AG09309 (cell line): ENCODE measurements around the gene HSF5.
"Not testable (repeated sequence)": the region's sequence is repeated elsewhere in the genome, so short reads cannot be mapped to it uniquely, and the experiment has no call there.

Source experiments
- DNase-seq: peaks from one replicate; pipeline ENCODE4 v3.0.0-alpha.2; 2010; ENCODE audit warnings: low read depth
- H3K4me3 ChIP-seq: 2 replicates; pipeline ENCODE4 v1.5.1; 2011; ENCODE audit warnings: mild to moderate bottlenecking, low read depth, low read length, moderate library complexity; ENCODE audit not compliant: control insufficient read depth
- CTCF ChIP-seq: IDR thresholded peaks from 2 replicates; pipeline ENCODE4 v1.5.1; 2011; ENCODE audit warnings: mild to moderate bottlenecking, low read depth, low read length, inconsistent platforms; ENCODE audit not compliant: insufficient read depth, control insufficient read depth; ENCODE audit errors: missing control alignments

Gene HSF5

GRCh38 chr17:58401287-58401686 lies 86.9 kb downstream of the HSF5 start:
- TF ChIP-seq CTCF, result no peak
- DNase-seq, result no peak

GRCh38 chr17:58400826-58401225 lies 87.4 kb downstream of the HSF5 start:
- H3K4me3 ChIP-seq, result no peak overlapping the region
- no peak for DNase-seq
- no peak for TF ChIP-seq CTCF

More at GRCh38 chr17:58401287-58401686, 86.9 kb downstream of the HSF5 start:
- no peak overlapping the region for H3K4me3 ChIP-seq

- DNase-seq, result no peak
- no peak for TF ChIP-seq CTCF
- no peak overlapping the region for H3K4me3 ChIP-seq
These were observed 88.2 kb downstream of the HSF5 start for GRCh38 chr17:58399974-58400373.

- DNase-seq, result no peak
These were observed 89.5 kb downstream of the HSF5 start for GRCh38 chr17:58398574-58399266.

GRCh38 chr17:58397421-58397820 lies 90.8 kb downstream of the HSF5 start:
- not testable (repeated sequence) for H3K4me3 ChIP-seq, DNase-seq

More at GRCh38 chr17:58398574-58399266, 89.5 kb downstream of the HSF5 start:
- no peak overlapping the region for H3K4me3 ChIP-seq
- TF ChIP-seq CTCF, result no peak

GRCh38 chr17:58396173-58396572 lies 92.0 kb downstream of the HSF5 start:
- no peak overlapping the region for H3K4me3 ChIP-seq
- TF ChIP-seq CTCF, result no peak
- DNase-seq, result no peak

- no peak overlapping the region for H3K4me3 ChIP-seq
- DNase-seq, result no peak
- TF ChIP-seq CTCF, result no peak
These were observed 93.5 kb downstream of the HSF5 start for GRCh38 chr17:58394534-58395223.
